Sigmoid colon (tissue), 3 donors: ENCODE data around the gene ENAM.

ENCODE experiments used
- POLR2A ChIP-seq, 2 donors: fragments of 450-650 bp; IDR thresholded peaks; one replicate each; pipeline ENCODE4 v1.6.1; 2016; ENCODE audit warnings: antibody characterized with exemption in 2 of 2, mild to moderate bottlenecking in 2 of 2, moderate library complexity in 2 of 2
- TF ChIP-seq, protein P1 (sequence below), 4 experiments: fragments of 450-650 bp in 3 of 4; fragments of 200-600 bp in 1 of 4; IDR thresholded peaks; one replicate each; pipeline ENCODE4 v1.5.1; 2016 to 2019; ENCODE audit warnings: antibody characterized with exemption in 4 of 4, mild to moderate bottlenecking in 3 of 4, moderate library complexity in 2 of 4

DNA sequence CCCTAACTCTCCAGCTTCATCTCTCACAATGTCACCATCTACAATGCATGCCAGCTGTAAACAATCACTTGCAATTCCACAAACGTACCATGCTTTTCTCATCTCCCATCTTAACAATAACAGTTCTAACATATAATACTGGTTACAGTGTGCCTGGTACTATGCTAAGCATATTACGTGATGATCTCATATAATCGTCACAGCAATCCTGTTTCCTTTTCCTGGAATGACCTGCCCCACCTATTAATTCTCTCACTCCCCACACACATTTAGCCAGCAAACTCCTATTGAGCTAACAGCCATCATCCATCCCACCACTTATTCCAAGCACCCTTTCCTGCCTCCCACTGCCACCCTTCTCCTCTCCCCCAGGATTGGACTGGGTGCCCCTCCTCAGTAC is 29.9 kb downstream of the ENAM start:
- TF ChIP-seq, protein P1, sequence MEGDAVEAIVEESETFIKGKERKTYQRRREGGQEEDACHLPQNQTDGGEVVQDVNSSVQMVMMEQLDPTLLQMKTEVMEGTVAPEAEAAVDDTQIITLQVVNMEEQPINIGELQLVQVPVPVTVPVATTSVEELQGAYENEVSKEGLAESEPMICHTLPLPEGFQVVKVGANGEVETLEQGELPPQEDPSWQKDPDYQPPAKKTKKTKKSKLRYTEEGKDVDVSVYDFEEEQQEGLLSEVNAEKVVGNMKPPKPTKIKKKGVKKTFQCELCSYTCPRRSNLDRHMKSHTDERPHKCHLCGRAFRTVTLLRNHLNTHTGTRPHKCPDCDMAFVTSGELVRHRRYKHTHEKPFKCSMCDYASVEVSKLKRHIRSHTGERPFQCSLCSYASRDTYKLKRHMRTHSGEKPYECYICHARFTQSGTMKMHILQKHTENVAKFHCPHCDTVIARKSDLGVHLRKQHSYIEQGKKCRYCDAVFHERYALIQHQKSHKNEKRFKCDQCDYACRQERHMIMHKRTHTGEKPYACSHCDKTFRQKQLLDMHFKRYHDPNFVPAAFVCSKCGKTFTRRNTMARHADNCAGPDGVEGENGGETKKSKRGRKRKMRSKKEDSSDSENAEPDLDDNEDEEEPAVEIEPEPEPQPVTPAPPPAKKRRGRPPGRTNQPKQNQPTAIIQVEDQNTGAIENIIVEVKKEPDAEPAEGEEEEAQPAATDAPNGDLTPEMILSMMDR (IDR thresholded peaks at IDR 0.05) = no peak
- TF ChIP-seq POLR2A (IDR thresholded peaks at IDR 0.05) = no peak
